ENCODE measurements around the gene ACTL6B. TPM values are rescaled to one million over a fixed set of nuclear protein-coding genes. Genes with fewer than 3 reads are reported as not detected.

ACTL6B gene
- polyA plus RNA-seq, 2 of the 4 experiments (the other 2 are of a cell fraction) = not detected

- 67% methylated on average over 14 of the region's 15 CpGs for WGBS (ENCODE audit: missing lambda C conversion rate)
- Histone ChIP-seq H3K4me2 (no peak overlapping the region), H3K4me3 (no peak overlapping the region), H3K27ac (no peak overlapping the region), H3K9me3 (no peaks in the 10 kb centered on the region), H3K4me1 (peaks cover 6% of the 10 kb centered on the region; the same call in 2 of the 3 replicates)
- ATAC-seq (no peak; a peak in 1 of 6 replicates), DNase-seq (ENCODE audit: low read depth in 1 of 2, low spot score in 1 of 2) (no peak), FAIRE-seq (no peak)
- no peak for TF ChIP-seq EP300 (IDR thresholded peaks at IDR 0.05)
- TF ChIP-seq EHMT2 (IDR thresholded peaks at IDR 0.05; ENCODE audit: low read depth) = no peak
- TF ChIP-seq KDM1A (IDR thresholded peaks at IDR 0.05; ENCODE audit: low read depth) = no peak
- TF ChIP-seq RARB (CRISPR knock-in tag; IDR thresholded peaks at IDR 0.05) = no peak
- TF ChIP-seq JUNB (IDR thresholded peaks at IDR 0.05) = no peak
- TF ChIP-seq RCOR1 (IDR thresholded peaks at IDR 0.05; ENCODE audit: low read depth, low read length) = no peak
- no peak for TF ChIP-seq HOXB5 (CRISPR knock-in tag; IDR thresholded peaks at IDR 0.05)
- no peak for TF ChIP-seq USF2 (IDR thresholded peaks at IDR 0.05)
- TF ChIP-seq PHF8 (IDR thresholded peaks at IDR 0.05; ENCODE audit: borderline replicate concordance, low read depth) = no peak
- TF ChIP-seq GATA3 (IDR thresholded peaks at IDR 0.05; ENCODE audit: borderline replicate concordance) = no peak
- no peak for TF ChIP-seq SMC3 (IDR thresholded peaks at IDR 0.05)
- ChIA-PET CTCF (interaction anchor here (1.1 to 3.9 kb wide), 2 partner anchors 16 to 19 kb away, joined by 4 to 23 read pairs; no protein-coding TSS in a partner anchor), POLR2A (no interaction called here)
These were observed 6.3 kb downstream of the ACTL6B start for GRCh38 chr7:100649826-100650565.

- H3K9me3 ChIP-seq = no peaks in the 10 kb centered on the region
- no peak overlapping the region for H3K4me3 ChIP-seq
- FAIRE-seq (no peak), DNase-seq (ENCODE audit: low read depth in 1 of 2, low spot score in 1 of 2) (peak in 1 of 2 experiments; percentile 42), ATAC-seq (peak in 1 of 2 experiments; percentile 79; a peak in 3 of 6 replicates)
- ChIA-PET CTCF (interaction anchor here (0.6 to 4.4 kb wide), 3 partner anchors 9 to 149 kb away, joined by 3 to 39 read pairs (median 4); no protein-coding TSS in a partner anchor), POLR2A (interaction anchor here (1.0 kb wide), 1 partner anchor 11 kb away, joined by 5 read pairs; no protein-coding TSS in a partner anchor)
- H3K4me1 ChIP-seq = no peaks in the 10 kb centered on the region
- 64% methylated on average over 6 of the region's 11 CpGs for WGBS (ENCODE audit: missing lambda C conversion rate)
- H3K4me2 ChIP-seq = no peak overlapping the region
- H3K27ac ChIP-seq = no peak overlapping the region
- TF ChIP-seq MAZ (IDR thresholded peaks at IDR 0.05; ENCODE audit: borderline replicate concordance, low read depth, low read length) (no peak), RARB (CRISPR knock-in tag; IDR thresholded peaks at IDR 0.05) (no peak), BCL3 (IDR thresholded peaks at IDR 0.05) (no peak), HOXA7 (CRISPR knock-in tag; IDR thresholded peaks at IDR 0.05) (no peak), E2F6 (IDR thresholded peaks at IDR 0.05; ENCODE audit: borderline replicate concordance, low read depth) (no peak), NPAS2 (CRISPR knock-in tag; IDR thresholded peaks at IDR 0.05; ENCODE audit: borderline replicate concordance) (no peak)
These were observed 13.7 kb downstream of the ACTL6B start for GRCh38 chr7:100642534-100642907.

GRCh38 chr7:100641860-100642533 lies 14.3 kb downstream of the ACTL6B start:
- POLR2A ChIA-PET = interaction anchor here (1.0 kb wide), 1 partner anchor 11 kb away, joined by 5 read pairs; no protein-coding TSS in a partner anchor
- 79% methylated on average over 9 of the region's 10 CpGs for WGBS (ENCODE audit: missing lambda C conversion rate)
- ATAC-seq (no peak), DNase-seq (ENCODE audit: low read depth in 1 of 2, low spot score in 1 of 2) (no peak), FAIRE-seq (no peak)
- TF ChIP-seq GATA3 (IDR thresholded peaks at IDR 0.05; ENCODE audit: borderline replicate concordance) (no peak), MYC (IDR thresholded peaks at IDR 0.05; ENCODE audit: borderline replicate concordance, low read length) (no peak), NFE2L2 (conservative IDR thresholded peaks at IDR 0.05; ENCODE audit: low read length) (no peak), HOXB13 (CRISPR knock-in tag; IDR thresholded peaks at IDR 0.05; ENCODE audit: low read depth) (no peak), MAZ (IDR thresholded peaks at IDR 0.05; ENCODE audit: borderline replicate concordance, low read depth, low read length) (no peak), PBX3 (IDR thresholded peaks at IDR 0.05) (no peak), ELK1 (IDR thresholded peaks at IDR 0.05; ENCODE audit: low read depth, low read length) (no peak), ATOH8 (CRISPR knock-in tag; IDR thresholded peaks at IDR 0.05; ENCODE audit: low read depth) (no peak), FOXS1 (CRISPR knock-in tag; IDR thresholded peaks at IDR 0.05) (no peak), CEBPB (IDR thresholded peaks at IDR 0.05) (no peak)
- Histone ChIP-seq H3K4me2 (no peak overlapping the region), H3K9me3 (no peaks in the 10 kb centered on the region), H3K27ac (no peak overlapping the region), H3K4me3 (no peak overlapping the region), H3K4me1 (no peaks in the 10 kb centered on the region)
- CTCF ChIA-PET = interaction anchor here (0.6 to 4.4 kb wide), 3 partner anchors 8 to 63 kb away, joined by 3 to 39 read pairs (median 3); no protein-coding TSS in a partner anchor
